ENCODE measurements around the gene EXOSC2. TPM values are rescaled to one million over a fixed set of nuclear protein-coding genes. Genes with fewer than 3 reads are reported as not detected.
"Not testable (repeated sequence)": the region's sequence is repeated elsewhere in the genome, so short reads cannot be mapped to it uniquely, and the experiment has no call there.

EXOSC2 gene
- total RNA-seq, 2 donors from 2014 or later, result 47.8 to 74.0 TPM

- Histone ChIP-seq H3K27me3 (ENCODE audit: control insufficient read depth, insufficient read depth, low read length, poor library complexity, severe bottlenecking) (peaks cover 49% of the 10 kb centered on the region), H3K9ac (ENCODE audit: extremely low read depth, low read length, poor library complexity, severe bottlenecking) (no peak overlapping the region)
- peaks cover 56% of the 10 kb centered on the region for H3K27me3 Mint-ChIP-seq (ENCODE audit: insufficient read depth)
Observed at GRCh38 chr9:130681769-130682420, 11.7 kb upstream of the EXOSC2 start.

GRCh38 chr9:130682421-130683121, 11.0 kb upstream of the EXOSC2 start:
- WGBS, 2 experiments (ENCODE audit: insufficient coverage in 1 of 2, insufficient read length in 1 of 2), result 0 to 9% methylated on average over 2 to 20 of the region's 22 CpGs
- H3K4me3 Mint-ChIP-seq, result peak overlapping the region; percentile 55

More at GRCh38 chr9:130681769-130682420, 11.7 kb upstream of the EXOSC2 start:
- H3K9me3 ChIP-seq (ENCODE audit: control insufficient read depth, low read length), result peaks cover 9% of the 10 kb centered on the region
- H3K27ac Mint-ChIP-seq, result no peak overlapping the region
- H3K4me1 ChIP-seq (ENCODE audit: control insufficient read depth, insufficient read depth, low read length), result no peaks in the 10 kb centered on the region
- 2% methylated on average over 18 to 45 of the region's 45 CpGs for WGBS, 2 experiments (ENCODE audit: insufficient coverage in 1 of 2, insufficient read length in 1 of 2)
- peak overlapping the region; percentile 55 for H3K4me3 Mint-ChIP-seq
- peaks cover 2% of the 10 kb centered on the region for H3K4me1 Mint-ChIP-seq
- H3K9me3 Mint-ChIP-seq, result peaks cover 8% of the 10 kb centered on the region
- no peaks in the 10 kb centered on the region for H3K36me3 ChIP-seq (ENCODE audit: control insufficient read depth, insufficient read depth, low read length)
- DNase-seq, result peak; percentile 80
- peak overlapping the region; percentile 71 for H3K4me3 ChIP-seq (ENCODE audit: low read length)
- TF ChIP-seq CTCF (conservative IDR thresholded peaks at IDR 0.05), result no peak
- H3K36me3 Mint-ChIP-seq (ENCODE audit: low read depth), result no peaks in the 10 kb centered on the region
- no peak overlapping the region for H3K27ac ChIP-seq (ENCODE audit: low read depth, low read length)

GRCh38 chr9:130685104-130685503, 8.5 kb upstream of the EXOSC2 start:
- H3K36me3 Mint-ChIP-seq (ENCODE audit: low read depth), result no peaks in the 10 kb centered on the region
- no peak overlapping the region for H3K4me3 Mint-ChIP-seq
- peaks cover 9% of the 10 kb centered on the region for H3K9me3 ChIP-seq (ENCODE audit: control insufficient read depth, low read length)
- peaks cover 18% of the 10 kb centered on the region for H3K27me3 ChIP-seq (ENCODE audit: control insufficient read depth, insufficient read depth, low read length, poor library complexity, severe bottlenecking)
- H3K27ac Mint-ChIP-seq, result no peak overlapping the region
- no peaks in the 10 kb centered on the region for H3K36me3 ChIP-seq (ENCODE audit: control insufficient read depth, insufficient read depth, low read length)
- no peak for TF ChIP-seq CTCF (conservative IDR thresholded peaks at IDR 0.05)
- H3K9me3 Mint-ChIP-seq, result peaks cover 8% of the 10 kb centered on the region
- no peak overlapping the region for H3K9ac ChIP-seq (ENCODE audit: extremely low read depth, low read length, poor library complexity, severe bottlenecking)
- peaks cover 2% of the 10 kb centered on the region for H3K4me1 Mint-ChIP-seq
- H3K27ac ChIP-seq (ENCODE audit: low read depth, low read length), result no peak overlapping the region
- no peaks in the 10 kb centered on the region for H3K4me1 ChIP-seq (ENCODE audit: control insufficient read depth, insufficient read depth, low read length)
- no peak overlapping the region for H3K4me3 ChIP-seq (ENCODE audit: low read length)
- no peak for DNase-seq
- peaks cover 32% of the 10 kb centered on the region for H3K27me3 Mint-ChIP-seq (ENCODE audit: insufficient read depth)

More at GRCh38 chr9:130682421-130683121, 11.0 kb upstream of the EXOSC2 start:
- H3K27me3 ChIP-seq (ENCODE audit: control insufficient read depth, insufficient read depth, low read length, poor library complexity, severe bottlenecking), result peaks cover 43% of the 10 kb centered on the region
- no peaks in the 10 kb centered on the region for H3K4me1 ChIP-seq (ENCODE audit: control insufficient read depth, insufficient read depth, low read length)
- H3K9me3 Mint-ChIP-seq, result peaks cover 8% of the 10 kb centered on the region
- no peak overlapping the region for H3K27ac Mint-ChIP-seq
- H3K27ac ChIP-seq (ENCODE audit: low read depth, low read length), result no peak overlapping the region
- peaks cover 9% of the 10 kb centered on the region for H3K9me3 ChIP-seq (ENCODE audit: control insufficient read depth, low read length)
- TF ChIP-seq CTCF (conservative IDR thresholded peaks at IDR 0.05), result peak; percentile 90
- H3K4me3 ChIP-seq (ENCODE audit: low read length), result peak overlapping the region; percentile 71
- peaks cover 2% of the 10 kb centered on the region for H3K4me1 Mint-ChIP-seq
- no peaks in the 10 kb centered on the region for H3K36me3 Mint-ChIP-seq (ENCODE audit: low read depth)
- H3K9ac ChIP-seq (ENCODE audit: extremely low read depth, low read length, poor library complexity, severe bottlenecking), result no peak overlapping the region
- H3K36me3 ChIP-seq (ENCODE audit: control insufficient read depth, insufficient read depth, low read length), result no peaks in the 10 kb centered on the region
- DNase-seq, result peak; percentile 89
- H3K27me3 Mint-ChIP-seq (ENCODE audit: insufficient read depth), result peaks cover 51% of the 10 kb centered on the region

GRCh38 chr9:130685945-130686344, 7.6 kb upstream of the EXOSC2 start:
- H3K27ac ChIP-seq (ENCODE audit: low read depth, low read length); DNase-seq; H3K9me3 Mint-ChIP-seq; H3K4me3 ChIP-seq (ENCODE audit: low read length); H3K4me3 Mint-ChIP-seq; H3K27me3 ChIP-seq (ENCODE audit: control insufficient read depth, insufficient read depth, low read length, poor library complexity, severe bottlenecking); H3K27ac Mint-ChIP-seq; H3K9ac ChIP-seq (ENCODE audit: extremely low read depth, low read length, poor library complexity, severe bottlenecking); H3K4me1 ChIP-seq (ENCODE audit: control insufficient read depth, insufficient read depth, low read length); H3K9me3 ChIP-seq (ENCODE audit: control insufficient read depth, low read length); H3K36me3 Mint-ChIP-seq (ENCODE audit: low read depth); H3K36me3 ChIP-seq (ENCODE audit: control insufficient read depth, insufficient read depth, low read length); H3K4me1 Mint-ChIP-seq: not testable (repeated sequence)
- WGBS, 2 experiments (ENCODE audit: insufficient coverage in 1 of 2, insufficient read length in 1 of 2), result 85 to 91% methylated on average over 10 to 11 of the region's 11 CpGs
- peaks cover 23% of the 10 kb centered on the region for H3K27me3 Mint-ChIP-seq (ENCODE audit: insufficient read depth)
